Astrocyte (in vitro differentiated cells and primary cell): ENCODE results near the gene ULK2. TPM values are rescaled to one million over a fixed set of nuclear protein-coding genes. Genes with fewer than 3 reads are reported as not detected.
A peak's percentile ranks its signal among the peaks of the same experiment; 100 is the strongest.

Experiments used
- DNase-seq: peaks from one replicate; pipeline ENCODE4 v3.0.0-alpha.2; 2010; ENCODE audit warnings: low read depth
- FAIRE-seq: peaks from 2 replicates; lab custom pipeline; 2011; peaks lifted over from hg19 to GRCh38; lab: Jason Lieb, UNC
- H2AFZ ChIP-seq: 2 replicates; pipeline ENCODE4 v1.6.0; 2012; ENCODE audit warnings: low read depth, low read length, inconsistent platforms
- H3K27ac ChIP-seq: 2 replicates; pipeline ENCODE4 v1.5.1; 2011; ENCODE audit warnings: low read depth, low read length, inconsistent platforms
- H3K27me3 ChIP-seq: 2 replicates; pipeline ENCODE4 v1.6.0; 2011; ENCODE audit warnings: low read length, inconsistent platforms; ENCODE audit not compliant: insufficient read depth
- H3K36me3 ChIP-seq: 2 replicates; pipeline ENCODE4 v1.5.1; 2011; ENCODE audit warnings: low read length, inconsistent platforms; ENCODE audit not compliant: insufficient read depth
- H3K4me1 ChIP-seq: 2 replicates; pipeline ENCODE4 v1.5.1; 2011; ENCODE audit warnings: low read length, inconsistent platforms; ENCODE audit not compliant: insufficient read depth
- H3K4me2 ChIP-seq: 2 replicates; pipeline ENCODE4 v1.6.0; 2012; ENCODE audit warnings: low read length, inconsistent platforms
- H3K4me3 ChIP-seq: 2 replicates; pipeline ENCODE4 v1.5.1; 2011; ENCODE audit warnings: low read depth, mild to moderate bottlenecking, low read length, inconsistent platforms; ENCODE audit not compliant: insufficient read depth
- H3K79me2 ChIP-seq: 2 replicates; pipeline ENCODE4 v1.6.0; 2012; ENCODE audit warnings: mild to moderate bottlenecking, low read length, inconsistent platforms; ENCODE audit not compliant: insufficient read depth
- H3K9ac ChIP-seq: 2 replicates; pipeline ENCODE4 v1.6.0; 2012; ENCODE audit warnings: mild to moderate bottlenecking, low read length, inconsistent platforms
- H3K9me3 ChIP-seq: 2 replicates; pipeline ENCODE4 v1.5.1; 2012; ENCODE audit warnings: low read depth, mild to moderate bottlenecking, low read length, inconsistent platforms; ENCODE audit not compliant: insufficient read depth
- H4K20me1 ChIP-seq: 2 replicates; pipeline ENCODE4 v1.6.0; 2012; ENCODE audit warnings: low read length, inconsistent platforms; ENCODE audit not compliant: insufficient read depth
- H3K27ac Mint-ChIP-seq: one replicate; pipeline ENCODE4 v1.8.0; 2021; ENCODE audit warnings: mild to moderate bottlenecking, mixed read lengths; ENCODE audit not compliant: unreplicated experiment
- H3K27me3 Mint-ChIP-seq: one replicate; pipeline ENCODE4 v1.8.0; 2021; ENCODE audit warnings: low read depth, mixed read lengths; ENCODE audit not compliant: unreplicated experiment
- H3K36me3 Mint-ChIP-seq: one replicate; pipeline ENCODE4 v1.8.0; 2021; ENCODE audit warnings: low read depth, mixed read lengths; ENCODE audit not compliant: unreplicated experiment
- H3K4me1 Mint-ChIP-seq: one replicate; pipeline ENCODE4 v1.8.0; 2021; ENCODE audit warnings: low read depth, mixed read lengths; ENCODE audit not compliant: unreplicated experiment
- H3K4me3 Mint-ChIP-seq: one replicate; pipeline ENCODE4 v1.8.0; 2021; ENCODE audit warnings: mild to moderate bottlenecking, moderate library complexity, mixed read lengths; ENCODE audit not compliant: unreplicated experiment
- H3K9me3 Mint-ChIP-seq: one replicate; pipeline ENCODE4 v1.8.0; 2021; ENCODE audit warnings: mild to moderate bottlenecking, mixed read lengths; ENCODE audit not compliant: unreplicated experiment
- CTCF ChIP-seq: IDR thresholded peaks from 2 replicates; pipeline ENCODE4 v1.5.1; 2011; ENCODE audit warnings: low read depth, mild to moderate bottlenecking, inconsistent platforms, low read length, moderate library complexity; ENCODE audit not compliant: insufficient read depth
- EZH2 ChIP-seq: IDR thresholded peaks from 2 replicates; pipeline ENCODE4 v1.6.1; 2012; ENCODE audit warnings: mild to moderate bottlenecking, low read length, inconsistent platforms; ENCODE audit not compliant: insufficient read depth
- total RNA-seq: library from RNA; stranded (reverse); gene quantifications from 2 replicates; pipeline ENCODE4 v1.2.1, GENCODE V29; 2021

The ULK2 gene
- total RNA-seq, 1 donor from 2014 or later: 10.8 TPM

DNA sequence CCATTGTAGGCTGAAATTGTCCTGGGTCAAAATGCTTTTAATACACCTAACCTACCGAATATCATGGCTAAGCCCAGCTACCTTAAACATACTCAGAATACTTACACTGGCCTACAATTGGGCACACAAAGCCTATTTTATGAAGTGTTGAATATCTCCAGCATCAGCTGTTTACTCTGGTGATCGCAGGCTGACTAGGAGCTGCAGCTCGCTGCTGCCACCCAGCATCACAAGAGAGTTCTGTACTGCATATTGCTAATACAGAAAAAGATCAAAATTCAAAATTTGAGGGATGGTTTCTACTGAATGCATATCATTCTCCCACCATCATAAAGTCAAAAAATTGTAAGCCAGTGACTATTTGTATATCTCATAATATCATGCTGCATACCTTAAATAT is 55.3 kb downstream of the ULK2 start:
- H3K27ac ChIP-seq: no peak overlapping the region
- H3K27me3 Mint-ChIP-seq: no peaks in the 10 kb centered on the region
- no peaks in the 10 kb centered on the region for H3K9me3 Mint-ChIP-seq
- no peak overlapping the region for H3K4me3 ChIP-seq
- FAIRE-seq (no peak), DNase-seq (no peak)
- no peak overlapping the region for H3K27ac Mint-ChIP-seq
- H3K4me3 Mint-ChIP-seq: no peak overlapping the region
- H3K4me2 ChIP-seq: no peak overlapping the region
- no peak overlapping the region for H3K9ac ChIP-seq
- no peaks in the 10 kb centered on the region for H3K36me3 ChIP-seq
- TF ChIP-seq CTCF: no peak
- no peak for TF ChIP-seq EZH2
- no peaks in the 10 kb centered on the region for H3K9me3 ChIP-seq
- H3K36me3 Mint-ChIP-seq: peaks cover 1% of the 10 kb centered on the region
- H3K79me2 ChIP-seq: no peaks in the 10 kb centered on the region
- no peaks in the 10 kb centered on the region for H3K27me3 ChIP-seq
- H3K4me1 Mint-ChIP-seq: no peaks in the 10 kb centered on the region
- H4K20me1 ChIP-seq: no peaks in the 10 kb centered on the region
- no peak overlapping the region for H2AFZ ChIP-seq
- H3K4me1 ChIP-seq: no peaks in the 10 kb centered on the region

- TF ChIP-seq EZH2: no peak
- TF ChIP-seq CTCF: no peak
- Histone ChIP-seq H3K27ac (no peak overlapping the region), H4K20me1 (no peaks in the 10 kb centered on the region), H3K4me2 (no peak overlapping the region), H3K36me3 (no peaks in the 10 kb centered on the region), H3K79me2 (no peaks in the 10 kb centered on the region), H3K27me3 (no peaks in the 10 kb centered on the region), H3K9ac (no peak overlapping the region), H3K4me3 (no peak overlapping the region), H3K4me1 (no peaks in the 10 kb centered on the region), H3K9me3 (no peaks in the 10 kb centered on the region), H2AFZ (no peak overlapping the region)
- no peak for DNase-seq
- Mint-ChIP-seq H3K9me3 (no peaks in the 10 kb centered on the region), H3K36me3 (peaks cover 3% of the 10 kb centered on the region), H3K27me3 (no peaks in the 10 kb centered on the region), H3K4me1 (no peaks in the 10 kb centered on the region), H3K27ac (no peak overlapping the region), H3K4me3 (no peak overlapping the region)
- peak; percentile 5 for FAIRE-seq
Observed at GRCh38 chr17:19805006-19805405, 62.7 kb downstream of the ULK2 start.

GRCh38 chr17:19800571-19800970 is 67.2 kb downstream of the ULK2 start:
- Mint-ChIP-seq H3K4me3 (no peak overlapping the region), H3K27me3 (no peaks in the 10 kb centered on the region), H3K9me3 (peaks cover 12% of the 10 kb centered on the region), H3K4me1 (no peaks in the 10 kb centered on the region), H3K27ac (no peak overlapping the region), H3K36me3 (peaks cover 32% of the 10 kb centered on the region)
- no peak for FAIRE-seq
- Histone ChIP-seq H3K4me1 (no peaks in the 10 kb centered on the region), H3K4me2 (no peak overlapping the region), H2AFZ (no peak overlapping the region), H3K79me2 (no peaks in the 10 kb centered on the region), H3K27me3 (no peaks in the 10 kb centered on the region), H3K27ac (no peak overlapping the region), H3K4me3 (no peak overlapping the region), H4K20me1 (no peaks in the 10 kb centered on the region), H3K9me3 (no peaks in the 10 kb centered on the region), H3K9ac (no peak overlapping the region), H3K36me3 (no peaks in the 10 kb centered on the region)
- DNase-seq: no peak
- TF ChIP-seq EZH2 (no peak), CTCF (no peak)
